HG03066 (cell line): ENCODE measurements around the gene RHNO1.

ENCODE experiments used
- ATAC-seq: cut with Tn5 transposase; IDR thresholded peaks from one replicate; pipeline ENCODE4 v1.9.1; 2021; ENCODE audit warnings: low read depth; ENCODE audit not compliant: unreplicated experiment

Gene RHNO1

DNA sequence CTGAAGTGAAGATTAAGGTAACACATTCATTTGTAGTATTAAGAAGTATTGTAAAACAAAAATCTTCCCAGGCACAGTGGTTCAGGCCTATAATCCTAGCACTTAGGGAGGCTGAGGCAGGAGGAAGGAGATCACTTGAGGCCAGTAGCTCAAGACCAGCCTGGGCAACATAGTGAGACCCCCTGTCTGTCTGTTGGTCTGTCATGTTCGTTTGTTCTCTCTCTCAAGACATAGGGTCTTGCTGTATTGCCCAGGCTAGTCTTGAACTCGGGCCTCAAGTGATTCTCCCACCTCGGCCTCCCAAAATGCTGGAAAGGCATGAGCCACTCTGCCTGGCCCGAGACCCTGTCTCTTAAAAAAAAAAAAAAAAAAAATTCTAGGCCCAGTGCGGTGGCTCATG, 20.4 kb downstream of the RHNO1 start:
- ATAC-seq: no peak

DNA sequence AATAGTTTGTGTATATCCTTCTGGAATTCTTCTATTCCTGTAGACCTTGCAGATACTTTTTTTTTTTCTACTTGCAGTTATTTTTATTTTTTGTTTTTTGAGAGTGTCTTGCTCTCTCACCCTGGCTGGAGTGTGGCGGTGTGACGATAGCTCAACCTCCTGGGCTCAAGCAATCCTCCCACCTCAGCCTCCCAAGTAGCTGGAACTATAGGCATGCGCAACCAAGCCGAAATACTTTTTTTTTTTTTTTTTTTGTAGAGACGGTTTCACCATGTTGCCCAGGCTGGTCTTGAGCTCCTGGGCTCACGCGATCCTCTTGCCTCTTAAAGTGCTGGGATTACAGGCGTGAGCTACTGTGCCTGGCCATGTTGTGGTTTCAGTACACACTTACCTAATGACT, 23.6 kb downstream of the RHNO1 start:
- ATAC-seq: no peak

DNA sequence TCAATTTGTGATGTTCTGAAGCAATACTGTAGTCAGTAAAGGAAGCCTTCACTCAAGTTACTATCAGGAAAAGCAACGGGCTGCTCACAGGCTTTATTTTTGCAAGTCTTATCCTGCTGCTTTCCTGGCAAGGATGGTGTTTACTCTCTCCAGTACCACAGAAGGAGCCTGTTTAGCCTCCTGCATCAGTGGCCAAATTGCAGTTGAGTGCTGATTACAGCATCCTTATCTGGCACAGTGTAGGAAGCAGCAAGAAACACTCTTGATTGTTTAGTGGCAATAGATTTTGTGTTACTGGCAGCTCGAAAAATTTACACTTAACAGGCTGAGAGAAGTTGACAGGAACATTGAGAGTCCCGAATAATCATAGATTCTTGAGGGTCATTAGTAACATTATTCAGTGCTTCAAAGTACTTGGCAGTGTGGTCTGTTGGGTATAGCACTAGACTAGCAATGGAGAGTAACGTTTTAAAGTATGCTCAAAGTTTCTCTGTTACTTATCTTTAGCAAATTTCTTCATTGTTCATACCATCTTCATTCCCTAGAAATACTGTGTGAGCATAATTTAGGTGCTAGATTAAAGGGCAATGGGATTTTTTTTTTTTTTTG, 25.4 kb downstream of the RHNO1 start:
- ATAC-seq: no peak

DNA sequence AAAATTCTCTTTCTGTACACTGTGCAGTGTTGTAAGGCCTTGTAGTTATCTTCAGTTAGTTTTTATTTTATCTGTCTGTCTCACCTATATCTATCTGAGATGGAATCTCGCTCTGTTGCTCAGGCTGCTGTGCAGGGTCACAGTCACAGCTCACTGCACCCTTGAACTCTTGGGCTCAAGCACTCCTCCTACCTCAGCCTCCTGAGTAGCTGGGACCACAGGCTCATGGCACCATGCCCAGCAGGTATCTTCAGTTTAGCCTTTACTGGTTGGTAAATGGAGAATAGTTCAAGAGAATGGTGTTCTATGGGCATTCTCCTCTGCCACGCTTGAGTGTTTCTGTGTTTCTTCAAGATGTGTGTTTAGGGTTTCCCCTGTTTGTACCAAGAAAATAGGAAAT, 27.2 kb downstream of the RHNO1 start:
- no peak for ATAC-seq

DNA sequence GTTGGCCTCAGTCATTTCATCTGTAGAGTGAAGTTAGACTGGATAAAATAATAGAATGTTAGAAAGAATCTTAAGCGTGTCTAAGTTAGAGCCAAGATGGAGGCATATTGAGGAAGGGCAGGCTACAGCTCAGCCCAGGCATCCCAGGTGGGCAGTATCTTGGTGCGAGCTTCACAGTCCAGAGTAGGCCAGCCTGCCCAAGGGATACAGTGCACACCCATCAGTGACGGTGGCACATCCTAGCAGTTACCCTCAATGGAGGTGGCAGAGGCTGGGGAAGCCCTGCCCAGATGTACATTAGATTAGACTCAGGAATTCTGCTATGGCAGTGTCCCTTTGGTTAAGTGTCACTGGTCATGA, 35.2 kb downstream of the RHNO1 start:
- ATAC-seq: no peak

DNA sequence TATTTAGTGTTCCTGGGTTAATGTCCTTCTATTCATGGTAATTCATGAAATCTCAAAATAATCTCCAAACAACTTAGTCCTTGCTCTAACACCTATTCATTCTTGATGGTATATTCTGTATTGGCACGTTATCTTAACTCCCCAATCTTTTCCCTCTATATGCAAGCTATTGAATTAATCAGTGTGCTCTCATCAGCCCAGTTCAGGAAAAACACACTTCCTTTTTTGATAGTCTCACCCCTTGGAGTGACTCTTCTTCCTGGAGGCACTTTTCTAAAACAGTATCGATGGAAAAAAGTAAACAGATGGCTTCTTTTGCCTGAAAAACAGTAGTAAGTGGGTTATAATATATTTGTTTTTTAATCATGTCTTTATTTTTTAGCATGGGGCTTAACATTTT, 42.2 kb downstream of the RHNO1 start:
- no peak for ATAC-seq

DNA sequence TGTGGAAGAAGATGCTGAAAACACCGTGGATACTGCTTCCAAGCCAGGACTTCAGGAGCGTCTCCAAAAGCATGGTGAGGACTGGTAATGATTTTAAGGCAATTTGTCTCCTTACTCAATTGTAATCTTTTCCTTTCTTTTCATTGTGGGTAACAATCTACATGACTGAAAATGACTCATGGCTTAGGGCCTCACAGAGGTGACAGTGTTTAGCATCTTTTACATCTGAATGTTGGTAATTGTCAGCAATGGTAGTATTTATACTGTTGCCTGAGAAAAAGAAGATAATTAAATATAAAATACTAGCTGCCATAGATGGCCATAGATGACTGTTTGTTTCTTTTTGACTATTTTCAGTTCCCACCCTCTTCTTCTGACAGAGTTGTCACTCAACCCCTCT, 45.3 kb downstream of the RHNO1 start:
- ATAC-seq: no peak

DNA sequence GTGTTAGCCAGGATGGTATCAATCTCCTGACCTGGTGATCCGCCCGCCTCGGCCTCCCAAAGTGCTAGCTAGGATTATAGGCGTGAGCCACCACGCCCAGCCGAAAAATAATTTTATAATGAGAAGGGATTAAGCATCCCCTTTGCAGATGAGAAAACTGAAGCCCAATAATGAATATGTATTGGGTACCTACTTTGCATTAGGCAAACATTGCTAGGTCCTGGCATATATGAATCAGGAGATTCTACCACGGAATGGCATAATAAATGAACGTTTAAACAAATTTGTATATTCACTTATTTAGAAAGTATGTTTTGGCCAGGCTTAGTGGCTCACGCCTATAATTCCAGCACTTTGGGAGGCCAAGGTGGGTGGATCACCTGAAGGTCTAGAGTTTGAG, 46.0 kb downstream of the RHNO1 start:
- no peak for ATAC-seq

DNA sequence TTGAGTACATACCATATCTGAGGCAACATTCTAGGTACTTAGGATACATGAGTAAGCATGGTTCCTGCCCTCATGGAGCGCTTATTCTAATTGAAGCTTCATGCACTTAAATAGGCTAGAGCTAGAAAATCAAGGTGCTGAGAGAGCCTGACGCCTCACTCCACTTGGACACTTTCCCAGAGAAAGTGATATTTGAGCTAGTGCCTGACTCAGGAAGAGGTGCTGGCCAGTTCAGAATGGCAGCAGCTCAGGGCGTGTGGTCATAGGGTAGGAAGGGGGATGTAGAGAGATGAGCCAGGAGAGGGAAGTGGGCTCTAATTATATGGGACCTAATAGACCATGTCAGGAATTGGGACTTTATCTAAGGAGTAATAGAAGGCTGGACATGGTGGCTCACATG, 47.0 kb downstream of the RHNO1 start:
- ATAC-seq: no peak

DNA sequence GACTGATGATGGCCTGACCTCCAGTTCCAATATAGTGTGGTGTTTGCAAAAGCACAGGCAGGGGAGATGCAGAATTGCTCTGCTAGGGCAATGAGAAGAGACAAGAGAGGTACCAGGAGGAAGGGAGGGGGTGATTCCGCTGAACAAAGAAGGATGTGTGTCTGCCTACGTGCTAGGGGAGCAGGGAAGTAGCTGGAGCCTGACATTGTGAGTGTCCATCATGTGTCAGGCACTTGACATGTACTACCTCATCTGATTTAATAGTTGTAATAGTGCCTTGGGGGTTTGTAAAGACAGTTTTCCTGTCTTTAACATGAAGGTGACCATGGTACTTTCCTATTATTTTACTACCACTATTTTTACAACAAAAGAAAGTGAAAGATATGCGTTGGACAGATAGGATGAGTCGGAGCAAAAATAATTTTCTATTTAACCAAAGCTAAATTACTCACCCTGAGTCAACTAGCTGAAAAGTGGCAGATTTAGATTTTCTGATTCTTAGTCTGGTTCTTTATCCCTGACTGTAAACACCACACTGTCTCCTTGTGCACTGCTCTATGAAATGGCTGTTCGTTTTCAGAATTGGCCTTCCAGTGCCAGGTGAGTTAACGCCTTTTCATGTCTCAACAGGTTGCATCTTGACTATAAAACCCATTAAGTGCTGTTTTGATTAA, 48.4 kb downstream of the RHNO1 start:
- no peak for ATAC-seq

DNA sequence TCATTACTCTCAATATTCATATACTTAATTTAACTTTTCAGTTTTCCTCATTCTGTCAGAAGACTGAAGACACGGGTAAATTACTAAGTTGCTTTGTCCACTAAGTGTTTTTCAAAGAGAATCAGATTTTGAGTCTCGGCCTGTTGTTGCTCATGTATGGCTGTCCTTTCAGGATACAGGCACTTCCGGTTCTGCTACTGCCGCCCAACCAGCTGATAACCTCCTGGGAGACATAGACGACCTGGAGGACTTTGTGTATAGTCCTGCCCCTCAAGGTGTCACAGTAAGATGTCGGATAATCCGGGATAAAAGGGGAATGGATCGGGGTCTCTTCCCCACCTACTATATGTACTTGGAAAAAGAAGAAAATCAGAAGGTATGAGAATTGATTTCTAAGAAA, 53.8 kb downstream of the RHNO1 start:
- no peak for ATAC-seq

DNA sequence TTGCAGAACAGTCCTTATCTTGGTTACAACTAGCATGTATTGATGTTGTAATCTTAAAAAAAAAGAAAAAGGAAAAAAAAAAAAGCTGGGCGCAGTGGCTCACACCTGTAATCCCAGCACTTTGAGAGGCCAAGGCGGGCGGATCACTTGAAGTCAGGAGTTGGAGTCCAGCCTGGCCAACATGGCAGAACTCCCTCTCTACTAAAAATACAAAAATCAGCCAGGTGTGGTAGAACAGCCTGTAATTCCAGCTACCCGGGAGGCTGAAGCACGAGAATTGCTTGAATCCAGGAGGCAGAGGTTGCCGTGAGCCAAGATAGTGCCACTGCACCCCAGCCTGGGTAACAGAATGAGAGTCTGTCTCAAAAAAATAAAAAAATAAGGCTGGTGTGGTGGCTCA, 56.6 kb downstream of the RHNO1 start:
- no peak for ATAC-seq

DNA sequence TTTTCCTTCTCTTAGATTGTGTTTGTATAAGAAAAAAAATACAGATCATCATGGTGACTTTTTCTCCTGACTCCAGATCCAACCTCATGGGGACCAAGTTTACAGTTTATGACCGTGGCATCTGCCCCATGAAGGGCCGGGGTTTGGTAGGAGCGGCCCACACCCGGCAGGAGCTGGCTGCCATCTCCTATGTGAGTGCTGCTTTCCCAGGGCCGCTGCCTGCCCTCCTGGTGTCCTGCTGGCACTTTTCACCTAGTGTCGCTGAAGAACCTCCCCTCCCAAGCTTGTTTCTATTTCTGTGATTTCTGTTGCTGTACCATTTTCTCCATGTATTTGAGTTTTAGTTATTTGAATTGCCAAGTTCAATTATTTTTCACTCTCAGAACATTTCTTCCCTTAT, 57.3 kb downstream of the RHNO1 start:
- ATAC-seq: no peak

DNA sequence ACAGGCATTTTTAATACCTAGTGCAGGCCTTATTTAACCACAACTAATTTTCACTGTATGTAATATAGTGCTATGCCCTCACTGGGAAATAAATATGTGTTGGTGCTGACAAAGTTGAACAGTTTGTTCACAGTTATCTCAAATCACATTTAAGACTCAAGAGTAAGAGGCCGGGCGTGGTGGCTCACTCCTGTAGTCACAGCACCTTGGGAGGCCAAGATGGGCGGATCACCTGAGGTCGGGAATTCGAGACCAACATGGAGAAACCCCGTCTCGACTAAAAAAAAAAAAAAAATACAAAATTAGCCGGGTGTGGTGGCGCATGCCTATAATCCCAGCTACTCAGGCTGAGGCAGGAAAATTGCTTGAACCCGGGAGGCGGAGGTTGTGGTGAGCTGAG, 59.3 kb downstream of the RHNO1 start:
- ATAC-seq: no peak

DNA sequence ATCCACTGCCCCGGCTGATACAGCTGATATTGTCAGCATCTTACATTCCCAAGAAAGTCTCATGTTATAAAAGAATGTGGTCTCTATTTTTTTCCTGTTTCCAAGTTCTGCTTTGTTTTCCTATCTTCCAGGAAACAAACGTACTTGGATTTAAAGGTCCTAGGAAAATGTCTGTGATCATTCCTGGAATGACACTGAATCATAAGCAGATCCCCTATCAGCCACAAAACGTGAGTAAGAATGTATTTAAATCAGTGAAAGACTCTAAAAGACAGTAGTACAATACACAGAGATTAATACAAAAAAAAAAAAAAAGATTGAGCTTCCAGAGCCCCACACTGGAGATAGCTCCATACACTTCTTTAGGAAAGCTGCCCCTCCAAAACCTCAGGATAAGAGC, 60.5 kb downstream of the RHNO1 start:
- no peak for ATAC-seq
